Measurements from ENCODE around the gene MAP3K4.

Gene MAP3K4

DNA sequence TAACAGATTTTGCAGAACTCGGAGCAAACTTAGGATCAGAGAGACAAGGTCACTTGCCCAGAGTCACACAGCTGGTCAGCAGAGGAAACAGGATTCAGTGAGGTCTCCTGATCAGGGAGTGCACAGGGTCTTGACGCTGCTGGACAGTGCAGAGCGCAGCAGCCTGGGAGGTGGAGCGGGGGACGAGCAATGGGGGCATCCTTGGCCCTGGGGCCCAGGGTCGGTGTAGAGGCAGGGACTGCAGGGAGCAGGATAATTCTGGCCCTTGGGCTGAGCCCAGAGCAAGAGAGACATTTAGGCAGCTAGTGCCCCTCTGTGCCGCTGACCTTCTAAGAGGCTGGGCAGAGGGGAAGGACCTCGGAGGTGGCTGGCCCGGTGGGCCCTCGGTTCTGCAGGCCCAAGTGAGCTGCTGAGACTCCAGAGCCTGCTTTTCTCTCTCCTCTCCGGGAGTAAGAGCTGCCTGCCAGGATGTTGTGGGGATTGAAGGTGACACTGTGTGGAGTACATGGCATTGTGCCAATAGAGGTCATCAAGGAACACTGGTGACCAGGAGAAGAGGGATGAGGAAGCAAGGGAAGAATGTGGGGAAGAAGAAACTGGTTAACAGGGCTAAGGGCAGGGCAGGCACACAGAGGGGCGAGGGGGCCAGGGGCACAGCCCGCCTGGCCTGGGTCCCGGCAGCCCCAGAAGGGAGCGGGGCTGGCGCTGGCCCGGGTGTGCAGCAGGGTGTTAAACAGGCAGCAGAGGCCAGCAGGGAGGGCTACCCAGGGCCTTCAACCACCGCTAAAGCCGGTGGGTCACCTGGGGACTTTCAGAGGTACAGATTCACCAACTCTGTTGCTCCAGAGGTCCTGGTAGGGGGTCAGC is 160.3 kb downstream of the MAP3K4 start:
- H3K4me1 ChIP-seq (ENCODE audit: insufficient read depth, low read length): no peaks in the 10 kb centered on the region
- no peak overlapping the region for H3K27ac ChIP-seq (ENCODE audit: low read length)
- DNase-seq: no peak
- TF ChIP-seq, protein P1, sequence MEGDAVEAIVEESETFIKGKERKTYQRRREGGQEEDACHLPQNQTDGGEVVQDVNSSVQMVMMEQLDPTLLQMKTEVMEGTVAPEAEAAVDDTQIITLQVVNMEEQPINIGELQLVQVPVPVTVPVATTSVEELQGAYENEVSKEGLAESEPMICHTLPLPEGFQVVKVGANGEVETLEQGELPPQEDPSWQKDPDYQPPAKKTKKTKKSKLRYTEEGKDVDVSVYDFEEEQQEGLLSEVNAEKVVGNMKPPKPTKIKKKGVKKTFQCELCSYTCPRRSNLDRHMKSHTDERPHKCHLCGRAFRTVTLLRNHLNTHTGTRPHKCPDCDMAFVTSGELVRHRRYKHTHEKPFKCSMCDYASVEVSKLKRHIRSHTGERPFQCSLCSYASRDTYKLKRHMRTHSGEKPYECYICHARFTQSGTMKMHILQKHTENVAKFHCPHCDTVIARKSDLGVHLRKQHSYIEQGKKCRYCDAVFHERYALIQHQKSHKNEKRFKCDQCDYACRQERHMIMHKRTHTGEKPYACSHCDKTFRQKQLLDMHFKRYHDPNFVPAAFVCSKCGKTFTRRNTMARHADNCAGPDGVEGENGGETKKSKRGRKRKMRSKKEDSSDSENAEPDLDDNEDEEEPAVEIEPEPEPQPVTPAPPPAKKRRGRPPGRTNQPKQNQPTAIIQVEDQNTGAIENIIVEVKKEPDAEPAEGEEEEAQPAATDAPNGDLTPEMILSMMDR (IDR thresholded peaks at IDR 0.05; ENCODE audit: borderline replicate concordance, extremely low read depth, low read length, poor library complexity, severe bottlenecking): no peak
- TF ChIP-seq EZH2 (IDR thresholded peaks at IDR 0.05; ENCODE audit: borderline replicate concordance, low read depth, low read length, severe bottlenecking): no peak
- H3K4me3 ChIP-seq (ENCODE audit: low read depth in 1 of 2, low read length in 2 of 2): no peak overlapping the region
- no peaks in the 10 kb centered on the region for H3K27me3 ChIP-seq (ENCODE audit: insufficient read depth, low read length, poor library complexity)
- H3K4me2 ChIP-seq (ENCODE audit: insufficient read depth, low read length): no peak overlapping the region
- no peak overlapping the region for H2AFZ ChIP-seq (ENCODE audit: low read depth, low read length)
- no peaks in the 10 kb centered on the region for H3K9me3 ChIP-seq (ENCODE audit: insufficient read depth, low read length, severe bottlenecking)
- H3K79me2 ChIP-seq (ENCODE audit: insufficient read depth, low read length): no peaks in the 10 kb centered on the region
- H3K9ac ChIP-seq (ENCODE audit: low read depth, low read length): no peak overlapping the region
- no peak for ATAC-seq (ENCODE audit: insufficient read depth, low read depth)
- H4K20me1 ChIP-seq (ENCODE audit: insufficient read depth, low read length): no peaks in the 10 kb centered on the region
- H3K36me3 ChIP-seq (ENCODE audit: insufficient read depth, low read length): no peaks in the 10 kb centered on the region

DNA sequence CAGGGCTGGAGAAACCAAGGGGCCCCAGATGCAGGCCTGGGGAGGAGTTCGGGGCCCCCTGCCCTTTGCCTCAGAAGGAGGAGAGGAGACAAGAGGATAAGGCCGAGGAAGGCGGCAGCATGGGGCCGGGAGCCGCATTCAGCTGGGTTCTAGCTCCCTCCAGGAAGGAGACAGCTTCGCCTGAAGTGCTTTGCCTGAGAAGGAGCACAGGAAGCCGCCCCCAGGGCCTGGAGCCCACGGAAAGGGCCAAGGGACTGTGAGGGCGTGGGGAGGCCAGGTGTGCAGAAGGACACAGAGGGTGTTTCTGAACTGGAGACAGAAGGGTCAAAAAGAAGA is 160.9 kb downstream of the MAP3K4 start:
- Histone ChIP-seq H3K79me2 (ENCODE audit: insufficient read depth, low read length) (no peaks in the 10 kb centered on the region), H3K9me3 (ENCODE audit: insufficient read depth, low read length, severe bottlenecking) (no peaks in the 10 kb centered on the region), H4K20me1 (ENCODE audit: insufficient read depth, low read length) (no peaks in the 10 kb centered on the region), H3K27ac (ENCODE audit: low read length) (no peak overlapping the region), H2AFZ (ENCODE audit: low read depth, low read length) (no peak overlapping the region), H3K4me3 (ENCODE audit: low read depth in 1 of 2, low read length in 2 of 2) (no peak overlapping the region), H3K4me2 (ENCODE audit: insufficient read depth, low read length) (no peak overlapping the region), H3K27me3 (ENCODE audit: insufficient read depth, low read length, poor library complexity) (no peaks in the 10 kb centered on the region), H3K9ac (ENCODE audit: low read depth, low read length) (no peak overlapping the region), H3K4me1 (ENCODE audit: insufficient read depth, low read length) (no peaks in the 10 kb centered on the region), H3K36me3 (ENCODE audit: insufficient read depth, low read length) (no peaks in the 10 kb centered on the region)
- no peak for TF ChIP-seq EZH2 (IDR thresholded peaks at IDR 0.05; ENCODE audit: borderline replicate concordance, low read depth, low read length, severe bottlenecking)
- DNase-seq (no peak), ATAC-seq (ENCODE audit: insufficient read depth, low read depth) (no peak)

DNA sequence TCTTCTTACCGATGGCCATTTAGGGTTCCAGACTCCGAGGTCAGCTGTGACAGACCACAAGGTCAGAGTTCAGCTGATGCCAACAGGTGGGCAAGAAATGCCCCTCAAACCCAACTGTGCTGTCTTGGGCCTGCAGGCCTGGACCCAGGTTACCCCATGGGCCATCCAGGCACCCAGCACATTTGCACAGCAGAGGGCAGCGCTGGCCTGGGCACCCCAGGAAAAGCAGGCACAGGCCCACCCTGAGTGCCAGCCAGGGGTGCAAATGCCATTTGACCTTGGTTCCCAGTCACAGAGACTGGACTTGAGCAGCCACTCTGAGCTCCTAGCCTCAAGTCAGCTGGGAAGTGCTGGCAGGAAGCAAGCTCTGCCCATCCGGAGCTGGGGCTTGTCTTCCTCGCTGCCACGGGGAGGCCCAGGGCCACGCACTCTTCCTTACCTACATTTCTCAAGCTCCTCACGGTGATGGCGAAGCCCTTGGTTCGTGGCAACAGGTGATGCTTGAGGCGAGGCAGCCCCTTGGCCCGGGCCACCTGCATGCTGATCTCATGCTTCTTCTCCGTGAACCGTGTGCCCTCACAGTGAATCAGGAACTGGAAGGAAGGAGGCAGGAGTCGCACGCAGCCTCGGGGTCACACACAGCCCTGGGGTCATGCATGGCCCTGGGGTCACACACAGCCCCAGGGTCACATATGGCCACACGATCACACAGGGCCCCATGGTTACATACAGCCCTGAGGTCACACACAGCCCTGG is 161.5 kb downstream of the MAP3K4 start:
- Histone ChIP-seq H2AFZ (ENCODE audit: low read depth, low read length) (no peak overlapping the region), H4K20me1 (ENCODE audit: insufficient read depth, low read length) (no peaks in the 10 kb centered on the region), H3K9me3 (ENCODE audit: insufficient read depth, low read length, severe bottlenecking) (no peaks in the 10 kb centered on the region), H3K36me3 (ENCODE audit: insufficient read depth, low read length) (no peaks in the 10 kb centered on the region), H3K4me2 (ENCODE audit: insufficient read depth, low read length) (no peak overlapping the region), H3K27me3 (ENCODE audit: insufficient read depth, low read length, poor library complexity) (no peaks in the 10 kb centered on the region), H3K27ac (ENCODE audit: low read length) (no peak overlapping the region), H3K9ac (ENCODE audit: low read depth, low read length) (no peak overlapping the region), H3K4me3 (ENCODE audit: low read depth in 1 of 2, low read length in 2 of 2) (no peak overlapping the region), H3K79me2 (ENCODE audit: insufficient read depth, low read length) (no peaks in the 10 kb centered on the region), H3K4me1 (ENCODE audit: insufficient read depth, low read length) (no peaks in the 10 kb centered on the region)
- no peak for DNase-seq
- ATAC-seq (ENCODE audit: insufficient read depth, low read depth): 0 out of 3 replicates have a peak, but pooled peaks have one; percentile 22
- TF ChIP-seq EZH2 (IDR thresholded peaks at IDR 0.05; ENCODE audit: borderline replicate concordance, low read depth, low read length, severe bottlenecking): no peak
- TF ChIP-seq, protein P1 (IDR thresholded peaks at IDR 0.05; ENCODE audit: borderline replicate concordance, extremely low read depth, low read length, poor library complexity, severe bottlenecking): peak; percentile 46

DNA sequence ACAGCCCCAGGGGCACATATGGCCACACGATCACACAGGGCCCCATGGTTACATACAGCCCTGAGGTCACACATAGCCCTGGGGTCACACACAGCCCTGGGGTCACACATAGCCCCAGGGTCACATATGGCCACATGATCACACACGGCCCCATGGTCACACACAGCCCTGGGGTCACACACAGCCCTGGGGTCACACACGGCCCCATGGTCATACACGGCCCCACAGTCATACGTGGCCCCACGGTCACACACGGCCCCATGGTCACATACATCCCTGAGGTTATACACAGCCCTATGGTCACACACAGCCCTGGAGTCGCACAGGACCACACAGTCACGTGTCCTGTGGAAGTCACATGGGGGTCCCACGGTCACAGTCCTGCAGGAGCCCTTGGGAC is 162.2 kb downstream of the MAP3K4 start:
- no peaks in the 10 kb centered on the region for H3K79me2 ChIP-seq (ENCODE audit: insufficient read depth, low read length)
- no peak for TF ChIP-seq EZH2 (IDR thresholded peaks at IDR 0.05; ENCODE audit: borderline replicate concordance, low read depth, low read length, severe bottlenecking)
- TF ChIP-seq, protein P1 (IDR thresholded peaks at IDR 0.05; ENCODE audit: borderline replicate concordance, extremely low read depth, low read length, poor library complexity, severe bottlenecking): no peak
- no peak overlapping the region for H3K27ac ChIP-seq (ENCODE audit: low read length)
- H3K9ac ChIP-seq (ENCODE audit: low read depth, low read length): no peak overlapping the region
- no peaks in the 10 kb centered on the region for H4K20me1 ChIP-seq (ENCODE audit: insufficient read depth, low read length)
- H3K27me3 ChIP-seq (ENCODE audit: insufficient read depth, low read length, poor library complexity): no peaks in the 10 kb centered on the region
- DNase-seq: no peak
- no peak overlapping the region for H3K4me3 ChIP-seq (ENCODE audit: low read depth in 1 of 2, low read length in 2 of 2)
- no peaks in the 10 kb centered on the region for H3K36me3 ChIP-seq (ENCODE audit: insufficient read depth, low read length)
- no peak overlapping the region for H2AFZ ChIP-seq (ENCODE audit: low read depth, low read length)
- no peak overlapping the region for H3K4me2 ChIP-seq (ENCODE audit: insufficient read depth, low read length)
- H3K4me1 ChIP-seq (ENCODE audit: insufficient read depth, low read length): no peaks in the 10 kb centered on the region
- no peak for ATAC-seq (ENCODE audit: insufficient read depth, low read depth)
- H3K9me3 ChIP-seq (ENCODE audit: insufficient read depth, low read length, severe bottlenecking): no peaks in the 10 kb centered on the region

Data from DND-41 (cell line).